ENCODE measurements around the gene SHISA9. TPM values are rescaled to one million over a fixed set of nuclear protein-coding genes. Genes with fewer than 3 reads are reported as not detected.
"Not testable (repeated sequence)": the region's sequence is repeated elsewhere in the genome, so short reads cannot be mapped to it uniquely, and the experiment has no call there.

Gene SHISA9
- total RNA-seq, 5 donors from 2014 or later (not counting 1 experiment from before 2014, with no cell fraction given), result 0.06 TPM; not detected in 4

- no peak overlapping the region for H3K27ac ChIP-seq (ENCODE audit: low read length)
- H3K4me1 ChIP-seq (ENCODE audit: control insufficient read depth in 1 of 2, extremely low read depth in 1 of 2, insufficient read depth in 2 of 2, low read length in 2 of 2), result peaks cover 0 to 5% of the 10 kb centered on the region in 2 experiments
- H3K27me3 ChIP-seq (replicated peaks in 1 of 2; ENCODE audit: control insufficient read depth in 2 of 2, extremely low read depth in 1 of 2, insufficient read depth in 2 of 2, low read length in 1 of 2), result peaks cover 12 to 32% of the 10 kb centered on the region in 2 experiments
- Mint-ChIP-seq H3K4me3 (no peak overlapping the region), H3K36me3 (no peaks in the 10 kb centered on the region), H3K9me3 (no peaks in the 10 kb centered on the region), H3K27me3 (peaks cover 40 to 58% of the 10 kb centered on the region in 2 donors), H3K27ac (no peak overlapping the region), H3K4me1 (peaks cover 0 to 7% (median 2%) of the 10 kb centered on the region in 3 donors)
- no peak overlapping the region for H3K4me3 ChIP-seq (ENCODE audit: control insufficient read depth in 1 of 2, extremely low read depth in 1 of 2, low read length in 1 of 2)
- ATAC-seq (replicated peaks in 1 of 4) (no peak), DNase-seq (peak in 1 of 35 experiments; percentile 2)
- no peaks in the 10 kb centered on the region for H3K9me3 ChIP-seq
- WGBS (ENCODE audit: insufficient coverage), result 40% methylated on average over 4 of the region's 5 CpGs
- ChIA-PET POLR2A (no interaction called here), CTCF (no interaction called here)
- no peaks in the 10 kb centered on the region for H3K36me3 ChIP-seq (ENCODE audit: control insufficient read depth in 2 of 2, extremely low read depth in 1 of 2, insufficient read depth in 1 of 2, low read length in 1 of 2)
Measured at GRCh38 chr16:12907670-12908233, 6.4 kb downstream of the SHISA9 start.

- WGBS (ENCODE audit: insufficient coverage), result 94% methylated on average over 2 of the region's 5 CpGs
- Histone ChIP-seq H3K4me3 (ENCODE audit: control insufficient read depth in 1 of 2, extremely low read depth in 1 of 2, low read length in 1 of 2) (no peak overlapping the region), H3K9me3 (no peaks in the 10 kb centered on the region), H3K4me1 (ENCODE audit: control insufficient read depth in 1 of 2, extremely low read depth in 1 of 2, insufficient read depth in 2 of 2, low read length in 2 of 2) (no peaks in the 10 kb centered on the region), H3K36me3 (ENCODE audit: control insufficient read depth in 2 of 2, extremely low read depth in 1 of 2, insufficient read depth in 1 of 2, low read length in 1 of 2) (no peaks in the 10 kb centered on the region), H3K27me3 (replicated peaks in 1 of 2; ENCODE audit: control insufficient read depth in 2 of 2, extremely low read depth in 1 of 2, insufficient read depth in 2 of 2, low read length in 1 of 2) (peaks cover 0 to under 1% of the 10 kb centered on the region in 2 experiments), H3K27ac (ENCODE audit: low read length) (no peak overlapping the region)
- no peak overlapping the region for H3K27ac Mint-ChIP-seq
- H3K9me3 Mint-ChIP-seq, result peaks cover 0 to 6% (median 0%) of the 10 kb centered on the region in 3 donors
- no peaks in the 10 kb centered on the region for H3K36me3 Mint-ChIP-seq
- H3K4me1 Mint-ChIP-seq, result no peaks in the 10 kb centered on the region
- ATAC-seq (replicated peaks in 1 of 4) (no peak), DNase-seq (no peak)
- no peak overlapping the region for H3K4me3 Mint-ChIP-seq
- ChIA-PET POLR2A (no interaction called here), CTCF (no interaction called here)
- peaks cover 2 to 44% of the 10 kb centered on the region in 2 donors for H3K27me3 Mint-ChIP-seq
Measured at GRCh38 chr16:12917246-12917645, 15.8 kb downstream of the SHISA9 start.

GRCh38 chr16:12917653-12918052 lies 16.3 kb downstream of the SHISA9 start:
- H3K4me1 ChIP-seq (ENCODE audit: control insufficient read depth in 1 of 2, extremely low read depth in 1 of 2, insufficient read depth in 2 of 2, low read length in 2 of 2), result no peaks in the 10 kb centered on the region
- H3K27ac ChIP-seq (ENCODE audit: low read length), result no peak overlapping the region
- no peaks in the 10 kb centered on the region for H3K36me3 Mint-ChIP-seq
- 44% methylated on average over 1 of the region's 1 CpG for WGBS (ENCODE audit: insufficient coverage)
- peaks cover 0 to 5% of the 10 kb centered on the region in 2 experiments for H3K27me3 ChIP-seq (replicated peaks in 1 of 2; ENCODE audit: control insufficient read depth in 2 of 2, extremely low read depth in 1 of 2, insufficient read depth in 2 of 2, low read length in 1 of 2)
- DNase-seq, result no peak
- H3K4me1 Mint-ChIP-seq, result no peaks in the 10 kb centered on the region
- CTCF ChIA-PET, result no interaction called here
- H3K9me3 Mint-ChIP-seq, result peaks cover 0 to 6% (median 0%) of the 10 kb centered on the region in 3 donors
- no peak overlapping the region for H3K27ac Mint-ChIP-seq
- no peaks in the 10 kb centered on the region for H3K9me3 ChIP-seq
- H3K4me3 Mint-ChIP-seq, result no peak overlapping the region
- no peak overlapping the region for H3K4me3 ChIP-seq (ENCODE audit: control insufficient read depth in 1 of 2, extremely low read depth in 1 of 2, low read length in 1 of 2)
- POLR2A ChIA-PET, result no interaction called here
- H3K36me3 ChIP-seq (ENCODE audit: control insufficient read depth in 2 of 2, extremely low read depth in 1 of 2, insufficient read depth in 1 of 2, low read length in 1 of 2), result no peaks in the 10 kb centered on the region
- peaks cover 2 to 47% of the 10 kb centered on the region in 2 donors for H3K27me3 Mint-ChIP-seq
- ATAC-seq (replicated peaks in 1 of 4), result no peak

- H3K36me3 ChIP-seq (ENCODE audit: control insufficient read depth in 2 of 2, extremely low read depth in 1 of 2, insufficient read depth in 1 of 2, low read length in 1 of 2), result no peaks in the 10 kb centered on the region
- ATAC-seq (replicated peaks in 1 of 4) (no peak), DNase-seq (no peak)
- H3K36me3 Mint-ChIP-seq, result no peaks in the 10 kb centered on the region
- CTCF ChIA-PET, result no interaction called here
- H3K27ac ChIP-seq (ENCODE audit: low read length), result no peak overlapping the region
- H3K9me3 Mint-ChIP-seq, result peaks cover 0 to 6% (median 0%) of the 10 kb centered on the region in 3 donors
- no peaks in the 10 kb centered on the region for H3K4me1 Mint-ChIP-seq
- POLR2A ChIA-PET, result no interaction called here
- H3K27ac Mint-ChIP-seq, result no peak overlapping the region
- no peaks in the 10 kb centered on the region for H3K4me1 ChIP-seq (ENCODE audit: control insufficient read depth in 1 of 2, extremely low read depth in 1 of 2, insufficient read depth in 2 of 2, low read length in 2 of 2)
- H3K4me3 ChIP-seq (ENCODE audit: control insufficient read depth in 1 of 2, extremely low read depth in 1 of 2, low read length in 1 of 2), result no peak overlapping the region
- H3K4me3 Mint-ChIP-seq, result no peak overlapping the region
- H3K9me3 ChIP-seq, result no peaks in the 10 kb centered on the region
- no CpG with 5 or more reads among the region's 4 CpGs for WGBS (ENCODE audit: insufficient coverage)
- H3K27me3 Mint-ChIP-seq, result peaks cover 7 to 48% of the 10 kb centered on the region in 2 donors
- peaks cover 0 to 7% of the 10 kb centered on the region in 2 experiments for H3K27me3 ChIP-seq (replicated peaks in 1 of 2; ENCODE audit: control insufficient read depth in 2 of 2, extremely low read depth in 1 of 2, insufficient read depth in 2 of 2, low read length in 1 of 2)
Measured at GRCh38 chr16:12920739-12921138, 19.3 kb downstream of the SHISA9 start.

GRCh38 chr16:12923640-12924039 lies 22.2 kb downstream of the SHISA9 start:
- H3K9me3 Mint-ChIP-seq; H3K4me1 Mint-ChIP-seq; H3K27ac ChIP-seq (ENCODE audit: low read length); H3K4me3 ChIP-seq (ENCODE audit: control insufficient read depth in 1 of 2, extremely low read depth in 1 of 2, low read length in 1 of 2); H3K27me3 ChIP-seq (replicated peaks in 1 of 2; ENCODE audit: control insufficient read depth in 2 of 2, extremely low read depth in 1 of 2, insufficient read depth in 2 of 2, low read length in 1 of 2); H3K36me3 Mint-ChIP-seq; H3K4me3 Mint-ChIP-seq; ATAC-seq (replicated peaks in 1 of 4); CTCF ChIA-PET; H3K36me3 ChIP-seq (ENCODE audit: control insufficient read depth in 2 of 2, extremely low read depth in 1 of 2, insufficient read depth in 1 of 2, low read length in 1 of 2); H3K27ac Mint-ChIP-seq; POLR2A ChIA-PET; H3K4me1 ChIP-seq (ENCODE audit: control insufficient read depth in 1 of 2, extremely low read depth in 1 of 2, insufficient read depth in 2 of 2, low read length in 2 of 2); H3K9me3 ChIP-seq; DNase-seq: not testable (repeated sequence)
- WGBS (ENCODE audit: insufficient coverage), result no CpG with 5 or more reads among the region's 6 CpGs
- peaks cover 7 to 30% of the 10 kb centered on the region in 2 donors for H3K27me3 Mint-ChIP-seq

- Mint-ChIP-seq H3K27ac (no peak overlapping the region), H3K4me3 (no peak overlapping the region), H3K4me1 (no peaks in the 10 kb centered on the region), H3K9me3 (peaks cover 2 to 7% (median 4%) of the 10 kb centered on the region in 3 donors), H3K27me3 (peaks cover 6 to 32% of the 10 kb centered on the region in 2 donors), H3K36me3 (no peaks in the 10 kb centered on the region)
- ATAC-seq (replicated peaks in 1 of 4) (no peak), DNase-seq (no peak)
- no peaks in the 10 kb centered on the region for H3K9me3 ChIP-seq
- no peak overlapping the region for H3K4me3 ChIP-seq (ENCODE audit: control insufficient read depth in 1 of 2, extremely low read depth in 1 of 2, low read length in 1 of 2)
- peaks cover 0 to 7% of the 10 kb centered on the region in 2 experiments for H3K27me3 ChIP-seq (replicated peaks in 1 of 2; ENCODE audit: control insufficient read depth in 2 of 2, extremely low read depth in 1 of 2, insufficient read depth in 2 of 2, low read length in 1 of 2)
- no peaks in the 10 kb centered on the region for H3K4me1 ChIP-seq (ENCODE audit: control insufficient read depth in 1 of 2, extremely low read depth in 1 of 2, insufficient read depth in 2 of 2, low read length in 2 of 2)
- CTCF ChIA-PET, result no interaction called here
- POLR2A ChIA-PET, result no interaction called here
- H3K27ac ChIP-seq (ENCODE audit: low read length), result no peak overlapping the region
- no peaks in the 10 kb centered on the region for H3K36me3 ChIP-seq (ENCODE audit: control insufficient read depth in 2 of 2, extremely low read depth in 1 of 2, insufficient read depth in 1 of 2, low read length in 1 of 2)
- 88% methylated on average over 2 of the region's 7 CpGs for WGBS (ENCODE audit: insufficient coverage)
Measured at GRCh38 chr16:12925026-12925800, 23.8 kb downstream of the SHISA9 start.
